Measurements from ENCODE around the gene GTF2A1.
"Not testable (repeated sequence)": the region's sequence is repeated elsewhere in the genome, so short reads cannot be mapped to it uniquely, and the experiment has no call there.

GTF2A1 gene

DNA sequence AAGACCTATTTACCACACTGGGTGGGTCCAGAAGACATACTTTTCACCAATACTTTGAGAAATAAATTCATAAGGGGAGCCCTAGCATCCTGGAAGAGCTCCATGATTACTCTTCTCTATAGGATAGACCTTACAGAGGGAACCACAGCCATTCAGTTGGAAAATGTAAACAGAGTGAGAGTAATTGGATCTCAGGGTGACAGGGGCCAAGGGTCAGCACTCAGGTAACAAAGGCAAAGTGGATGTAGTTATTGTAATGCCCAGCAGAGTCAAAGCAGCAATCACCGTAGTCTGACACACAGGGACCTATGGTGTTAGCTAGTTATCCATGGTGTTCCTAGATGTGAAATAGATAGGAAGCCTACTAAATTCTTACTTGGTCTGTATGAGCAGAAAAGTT is 10.8 kb upstream of the GTF2A1 start:
- DNase-seq (ENCODE audit: low spot score): no peak

DNA sequence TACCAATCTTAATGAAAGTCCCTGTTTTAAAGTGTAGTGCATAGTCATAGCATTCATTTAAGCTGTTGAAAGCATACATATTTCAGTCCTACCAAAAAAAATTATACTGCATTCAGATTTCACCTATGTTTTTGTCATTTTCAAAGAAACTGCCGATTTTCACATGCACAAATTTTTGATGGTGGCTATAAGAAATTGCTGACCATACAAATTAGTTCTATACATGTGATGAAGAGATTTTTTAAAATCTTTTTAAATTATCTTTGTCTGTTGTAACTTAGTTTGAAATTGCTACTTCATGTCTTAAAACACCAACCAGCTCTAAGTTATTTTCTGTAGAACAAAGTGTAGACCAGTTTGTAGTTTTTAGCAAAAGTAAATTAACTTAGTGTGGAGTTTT is 3.5 kb upstream of the GTF2A1 start:
- no peak for DNase-seq (ENCODE audit: low spot score)

- not testable (repeated sequence) for DNase-seq (ENCODE audit: low spot score)
These were observed 3.0 kb upstream of the GTF2A1 start for GRCh38 chr14:81223788-81224187.

GRCh38 chr14:81222691-81223090 is 1.9 kb upstream of the GTF2A1 start:
- DNase-seq (ENCODE audit: low spot score): no peak

DNA sequence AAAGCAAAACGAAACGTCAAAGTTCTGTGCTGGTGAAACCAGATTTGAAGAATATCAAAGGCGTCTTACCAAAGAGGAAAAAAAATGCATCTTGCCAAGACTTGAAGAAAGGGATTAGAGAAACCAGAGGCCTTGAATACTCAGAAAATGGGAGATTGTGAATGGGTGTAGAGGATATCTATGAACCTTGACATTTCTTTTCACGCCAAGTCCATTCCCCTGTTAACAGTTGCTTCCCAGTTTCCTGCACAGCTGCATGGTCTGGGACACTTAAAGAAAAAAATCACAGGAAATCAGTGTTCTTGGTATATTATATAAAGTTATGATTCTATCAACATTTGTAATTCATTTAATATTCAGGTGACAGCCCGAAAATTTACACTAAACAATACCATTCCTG is 1.4 kb upstream of the GTF2A1 start:
- no peak for DNase-seq (ENCODE audit: low spot score)

- peak; percentile 26 for DNase-seq (ENCODE audit: low spot score)
These were observed 882 bp upstream of the GTF2A1 start for GRCh38 chr14:81221579-81222102.

GRCh38 chr14:81220580-81220829 is 254 bp downstream of the GTF2A1 start:
- DNase-seq (ENCODE audit: low spot score): no peak

GRCh38 chr14:81219759-81220579 is 790 bp downstream of the GTF2A1 start:
- DNase-seq (ENCODE audit: low spot score): peak; percentile 31

DNA sequence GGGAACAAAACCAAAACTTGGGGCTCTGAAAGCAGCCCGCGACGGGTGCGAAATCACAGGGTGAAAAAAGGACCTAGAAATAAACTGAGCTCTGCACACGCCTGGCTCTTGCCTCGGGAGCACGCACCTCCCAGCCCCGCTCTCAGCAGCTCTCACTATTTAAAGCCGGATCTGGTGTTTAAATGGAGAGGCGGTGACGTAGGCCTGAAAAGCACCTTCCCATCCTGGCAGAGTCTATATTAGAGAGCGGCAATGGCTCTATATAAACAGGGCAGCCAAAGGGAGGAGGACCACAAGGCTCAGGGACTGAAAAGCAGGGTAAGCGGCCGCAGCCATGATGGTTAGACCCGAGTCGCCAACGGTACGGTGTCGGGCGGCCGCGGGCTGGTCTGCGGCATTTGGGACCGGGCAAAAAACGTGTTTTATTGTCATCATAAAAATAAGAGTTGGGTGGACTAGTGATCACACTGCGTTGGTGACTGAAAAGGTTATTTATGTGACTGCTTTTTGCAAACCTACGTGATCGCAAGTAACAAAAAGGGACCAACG is 1.5 kb downstream of the GTF2A1 start:
- DNase-seq (ENCODE audit: low spot score): peak; percentile 98

DNA sequence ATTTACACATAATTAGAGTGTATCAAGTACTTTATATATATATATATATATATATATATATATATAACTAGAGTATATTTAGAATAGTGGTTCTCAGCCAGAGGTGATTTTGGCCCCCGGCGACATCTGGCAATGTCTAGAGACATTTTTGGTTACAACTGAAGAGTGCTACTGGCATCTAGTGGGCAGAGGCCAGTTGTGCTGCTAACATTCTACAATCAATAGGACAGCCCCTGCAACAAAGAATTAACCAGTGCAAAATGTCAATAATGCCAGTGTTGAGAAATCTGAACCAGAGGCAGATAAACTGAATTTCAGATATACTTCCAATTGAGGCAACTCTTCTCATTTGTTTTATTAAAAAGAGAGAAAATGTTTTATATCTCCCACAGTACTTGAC is 8.9 kb downstream of the GTF2A1 start:
- DNase-seq (ENCODE audit: low spot score): peak; percentile 66

- peak; percentile 15 for DNase-seq (ENCODE audit: low spot score)
These were observed 11.5 kb downstream of the GTF2A1 start for GRCh38 chr14:81209167-81209836.

DNA sequence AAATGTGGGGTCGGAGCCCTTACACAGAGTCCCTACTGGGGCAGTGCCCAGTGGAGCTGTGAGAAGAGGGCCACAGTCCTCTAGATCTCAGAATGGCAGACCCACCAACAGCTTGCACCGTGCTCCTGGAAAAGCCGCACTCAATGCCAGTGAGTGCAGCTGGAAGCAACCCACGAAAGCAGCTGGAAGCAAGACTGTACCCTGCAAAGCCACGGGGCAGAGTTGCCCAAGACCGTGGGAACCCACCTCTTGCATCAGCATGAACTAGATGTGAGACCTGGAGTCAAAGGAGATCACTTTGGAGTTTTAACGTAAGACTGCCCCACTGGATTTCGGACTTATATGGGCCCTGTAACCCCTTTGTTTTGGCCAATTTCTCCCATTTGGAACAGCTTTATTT is 12.3 kb downstream of the GTF2A1 start:
- no peak for DNase-seq (ENCODE audit: low spot score)

DNA sequence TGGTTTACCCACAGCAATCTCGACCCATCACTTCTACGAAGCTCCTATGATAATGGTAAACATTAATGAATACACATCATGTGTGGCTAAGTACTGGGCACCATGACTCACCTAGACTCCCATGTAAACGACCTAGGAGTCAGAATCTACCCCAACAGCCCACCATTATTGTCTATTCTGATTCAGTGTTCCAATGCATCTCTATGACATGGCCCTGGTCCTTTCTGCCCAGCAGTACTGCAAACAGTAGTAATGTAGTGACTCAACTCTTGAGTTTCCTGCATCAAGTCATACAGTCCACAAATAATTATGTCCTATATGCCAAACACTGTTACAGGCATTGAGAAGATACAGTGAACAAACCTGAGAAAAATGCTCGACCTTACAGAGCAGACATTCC is 14.6 kb downstream of the GTF2A1 start:
- no peak for DNase-seq (ENCODE audit: low spot score)

DNA sequence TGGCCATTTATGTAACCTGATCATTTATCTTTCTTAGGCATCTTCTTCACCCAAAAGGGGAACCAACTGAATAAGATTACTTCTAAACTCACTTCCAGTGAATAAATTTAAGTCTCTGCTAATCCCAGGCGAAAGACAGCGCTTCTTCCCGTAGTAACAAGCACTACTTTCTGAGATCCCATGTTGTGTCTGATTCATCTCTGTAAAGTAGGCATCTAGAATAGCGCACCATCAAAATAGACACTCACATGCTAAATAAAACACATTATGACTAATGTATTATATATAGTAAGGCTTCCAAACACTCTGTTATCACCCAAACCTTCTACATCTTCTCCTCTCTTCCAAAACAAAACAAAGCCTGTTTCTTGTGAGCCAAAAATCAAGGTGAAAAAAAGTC is 15.1 kb downstream of the GTF2A1 start:
- DNase-seq (ENCODE audit: low spot score): no peak

GRCh38 chr14:81200054-81200453 is 20.7 kb downstream of the GTF2A1 start:
- no peak for DNase-seq (ENCODE audit: low spot score)

DNA sequence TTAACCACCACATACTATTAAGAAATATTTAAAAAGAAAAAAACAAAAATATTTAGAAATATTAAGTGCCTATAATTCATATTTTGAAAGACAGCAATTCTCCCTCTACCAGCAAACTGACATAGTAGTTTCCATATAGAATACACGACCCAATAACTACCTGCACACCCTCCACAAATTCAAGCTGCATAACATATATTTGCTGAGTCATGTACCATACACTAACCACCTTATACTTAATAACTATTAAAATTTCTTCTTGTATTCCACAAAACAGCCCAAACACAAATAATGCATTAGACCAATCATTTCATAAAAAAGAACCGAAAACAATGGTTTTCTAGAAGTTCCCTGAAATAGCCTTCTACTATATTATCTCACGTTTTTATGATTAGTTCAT is 21.7 kb downstream of the GTF2A1 start:
- no peak for DNase-seq (ENCODE audit: low spot score)

DNA sequence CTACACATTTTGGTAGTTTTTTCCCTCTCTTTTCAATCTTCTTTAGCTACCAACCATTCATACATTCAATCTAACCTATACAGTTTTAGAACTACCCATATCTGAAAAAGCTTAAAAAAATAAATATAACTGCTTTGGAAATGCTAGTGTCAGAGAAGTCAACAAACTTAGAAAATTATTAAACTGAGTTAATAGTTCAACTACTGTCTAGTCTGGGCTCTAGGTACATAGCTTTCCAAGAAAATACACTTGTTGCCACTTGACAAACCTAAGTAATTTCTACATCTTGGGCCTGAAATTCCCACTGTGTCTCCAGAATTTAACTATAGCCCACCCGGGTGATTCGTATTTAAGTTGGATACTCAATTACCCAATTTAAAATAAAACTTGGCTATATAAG is 22.1 kb downstream of the GTF2A1 start:
- no peak for DNase-seq (ENCODE audit: low spot score)

GRCh38 chr14:81193924-81194633 is 26.7 kb downstream of the GTF2A1 start:
- DNase-seq (ENCODE audit: low spot score): no peak

DNA sequence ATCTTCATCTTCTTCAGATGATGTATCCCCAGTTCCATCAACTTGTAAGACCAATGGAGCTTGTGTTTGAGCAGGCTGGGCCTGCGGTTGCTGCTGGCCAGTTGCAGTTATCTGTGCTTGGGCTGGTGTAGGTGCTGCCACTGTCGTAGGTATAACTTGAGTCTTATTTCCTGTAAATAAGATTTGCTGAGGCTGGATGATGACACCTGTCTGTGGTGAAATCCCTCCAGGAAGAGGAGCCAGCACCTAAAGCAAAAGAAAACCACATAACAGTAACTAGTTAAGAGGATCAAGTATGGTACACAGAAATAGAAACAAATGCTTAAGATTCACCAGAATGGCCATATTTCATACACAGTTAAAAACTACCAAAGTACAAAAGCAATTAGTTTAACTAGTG is 28.2 kb downstream of the GTF2A1 start:
- DNase-seq (ENCODE audit: low spot score): no peak

GRCh38 chr14:81187832-81188522 is 32.8 kb downstream of the GTF2A1 start:
- no peak for DNase-seq (ENCODE audit: low spot score)

DNA sequence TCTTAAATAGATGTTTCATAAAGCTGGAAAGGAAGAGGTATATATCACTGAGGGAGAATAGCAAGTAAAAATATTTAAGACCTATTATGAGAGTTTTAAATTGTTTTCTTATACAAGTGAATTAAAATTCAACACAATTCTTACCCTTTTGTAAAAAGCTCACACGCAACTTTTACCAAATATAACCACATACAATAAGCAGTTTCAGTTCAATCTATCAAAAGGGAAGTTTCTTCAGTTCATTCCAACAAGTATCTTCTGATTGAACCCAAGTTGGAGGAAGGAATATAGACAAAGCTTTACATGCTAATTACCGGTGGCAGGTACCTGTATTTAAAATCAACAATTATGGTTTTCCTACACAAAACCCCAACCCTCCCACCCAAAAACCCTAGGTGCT is 41.1 kb downstream of the GTF2A1 start:
- no peak for DNase-seq (ENCODE audit: low spot score)

- DNase-seq (ENCODE audit: low spot score): no peak
These were observed 42.7 kb downstream of the GTF2A1 start for GRCh38 chr14:81178063-81178462.

All from Ammon's horn (tissue), 1 donor.